Activated CD4-positive, CD25-positive, alpha-beta regulatory T cell treated with anti-CD3 and anti-CD28 coated beads, Interleukin-2, amount 50 U/mL, for 16 hours (primary cell): ENCODE results near the gene RGS8.

Source experiments
- DNase-seq: peaks from one replicate; pipeline ENCODE4 v3.0.0-alpha.2; 2020; ENCODE audit warnings: low read depth, low spot score

RGS8 gene

GRCh38 chr1:182641561-182641960 is 42.8 kb downstream of the RGS8 start:
- DNase-seq: no peak

GRCh38 chr1:182639330-182639729 is 45.1 kb downstream of the RGS8 start:
- no peak for DNase-seq

DNA sequence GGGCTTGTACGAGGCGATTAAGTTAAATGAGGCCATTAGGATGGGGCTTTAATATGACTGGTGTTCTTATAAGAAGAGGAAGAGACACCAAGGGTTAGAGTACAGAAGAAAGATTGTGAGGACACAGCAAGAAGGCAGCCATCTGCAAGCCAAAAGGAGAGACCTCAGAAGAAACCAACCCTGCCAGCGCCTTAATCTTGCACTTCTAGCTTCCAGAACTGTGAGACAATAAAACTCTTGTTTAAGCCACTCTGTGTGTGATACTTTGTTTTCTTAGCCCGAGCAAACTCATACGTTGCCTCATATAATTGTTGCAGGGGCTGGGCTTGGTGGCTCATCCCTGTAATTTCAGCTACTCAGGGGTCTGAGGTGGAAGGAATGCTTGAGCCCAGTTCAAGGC is 46.6 kb downstream of the RGS8 start:
- no peak for DNase-seq

- no peak for DNase-seq
Observed at GRCh38 chr1:182635871-182636270, 48.5 kb downstream of the RGS8 start.
